ENCODE measurements around the gene LPGAT1.

DNA sequence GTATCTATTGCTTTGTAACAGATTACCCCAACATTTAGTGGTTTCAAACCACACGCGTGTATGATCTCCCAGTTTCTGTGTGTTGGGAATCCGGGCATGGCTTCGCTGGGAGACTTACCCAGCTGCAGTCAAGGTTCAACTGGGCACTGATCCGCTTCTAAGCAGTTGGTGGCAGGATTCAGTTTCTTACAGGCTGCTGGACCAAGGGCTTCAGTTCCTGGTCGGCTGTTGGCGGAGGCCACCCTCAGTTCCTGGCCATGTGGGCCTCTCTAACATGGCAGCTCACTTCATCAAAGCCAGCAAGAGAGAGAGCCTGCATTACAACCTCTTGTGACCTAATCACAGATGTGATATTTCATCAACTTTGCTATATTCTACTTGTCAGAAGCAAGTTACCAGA lies 101.3 kb downstream of the LPGAT1 start:
- TF ChIP-seq CTCF (IDR thresholded peaks at IDR 0.05; ENCODE audit: low read depth, low read length): no peak
- TF ChIP-seq EZH2phosphoT487 (IDR thresholded peaks at IDR 0.05; ENCODE audit: low read depth): no peak

Data from OCI-LY3 (cell line).